Lung (tissue), 12 donors: ENCODE results near the gene METTL2A. TPM values are rescaled to one million over a fixed set of nuclear protein-coding genes. Genes with fewer than 3 reads are reported as not detected.
"Not testable (repeated sequence)": the region's sequence is repeated elsewhere in the genome, so short reads cannot be mapped to it uniquely, and the experiment has no call there.

Experiments
- ATAC-seq: fragments of 200-7000 bp; cut with Tn5 transposase; one replicate; pipeline ENCODE4 v1.9.1; 2020; ENCODE audit warnings: moderate number of reproducible peaks; ENCODE audit not compliant: insufficient read depth, low FRiP score
- DNase-seq, 3 donors: peaks; one replicate each; pipeline ENCODE4 v3.0.0-alpha.2; 2013 to 2017
- H3K27ac ChIP-seq, 2 donors: one replicate each; pipeline ENCODE4 v1.5.1; 2013; ENCODE audit warnings: mild to moderate bottlenecking in 2 of 2, moderate library complexity in 2 of 2, control low read depth in 1 of 2, inconsistent platforms in 1 of 2, low read depth in 1 of 2, low read length in 1 of 2
- H3K27me3 ChIP-seq, 3 donors: one replicate each; pipeline ENCODE4 v1.5.1; 2013; ENCODE audit warnings: low read length in 2 of 3; ENCODE audit not compliant: control insufficient read depth in 3 of 3, insufficient read depth in 3 of 3
- H3K36me3 ChIP-seq, 4 donors: one replicate each; pipeline ENCODE4 v1.5.1; 2013; ENCODE audit warnings: low read length in 4 of 4, mild to moderate bottlenecking in 1 of 4, moderate library complexity in 1 of 4; ENCODE audit not compliant: control insufficient read depth in 4 of 4, insufficient read depth in 4 of 4
- H3K4me1 ChIP-seq, 5 donors: one replicate each; pipeline ENCODE4 v1.5.1; 2013; ENCODE audit warnings: low read length in 5 of 5, mild to moderate bottlenecking in 2 of 5, moderate library complexity in 1 of 5; ENCODE audit not compliant: control insufficient read depth in 5 of 5, insufficient read depth in 5 of 5
- H3K4me3 ChIP-seq: one replicate; pipeline ENCODE4 v1.5.1; 2013; ENCODE audit warnings: mild to moderate bottlenecking, control low read depth, moderate library complexity
- H3K9ac ChIP-seq, 2 donors: one replicate each; pipeline ENCODE4 v1.5.1; 2013; ENCODE audit warnings: low read length in 2 of 2, control low read depth in 1 of 2; ENCODE audit not compliant: insufficient read depth in 1 of 2
- H3K9me3 ChIP-seq, 4 donors: one replicate each; pipeline ENCODE4 v1.5.1; 2013; ENCODE audit warnings: low read length in 3 of 4, mild to moderate bottlenecking in 1 of 4, moderate library complexity in 1 of 4; ENCODE audit not compliant: control insufficient read depth in 4 of 4, insufficient read depth in 3 of 4
- WGBS, 2 donors: extraction: QIAGEN DNeasy Blood & Tissue Kit; methylation state at CpG; one replicate each; pipeline ENCODE4 v1.1.7; 2013; 5-methylcytosine and 5-hydroxymethylcytosine counted together
- polyA plus RNA-seq, 2 donors: library from polyadenylated mRNA; stranded (reverse); fragments of 200-250 nt; gene quantifications; one replicate each; pipeline ENCODE4 v1.2.1, GENCODE V29; 2013
- total RNA-seq, 2 donors: library from RNA; depleted of rRNA in 1 of 2; stranded (reverse); fragments of >200 nt in 1 of 2; gene quantifications; one replicate each; pipeline ENCODE4 v1.2.1, GENCODE V29; 2014 to 2021
- TF ChIP-seq, protein P1 (sequence below): IDR thresholded peaks from 2 replicates; pipeline ENCODE4 v1.5.1; 2012; ENCODE audit warnings: mild to moderate bottlenecking; ENCODE audit errors: control extremely low read depth, extremely low read depth
- donor health status: control.
- donor health status: control.
- donor health status: Bipolar disorder and iron deficiency.
- donor health status: healthy.
- donor health status: DM: yes; HTN: yes; CAD: no.

The METTL2A gene
- total and polyA plus RNA-seq, 4 donors, result 8.0 to 22.3 (median 15.5) TPM

DNA sequence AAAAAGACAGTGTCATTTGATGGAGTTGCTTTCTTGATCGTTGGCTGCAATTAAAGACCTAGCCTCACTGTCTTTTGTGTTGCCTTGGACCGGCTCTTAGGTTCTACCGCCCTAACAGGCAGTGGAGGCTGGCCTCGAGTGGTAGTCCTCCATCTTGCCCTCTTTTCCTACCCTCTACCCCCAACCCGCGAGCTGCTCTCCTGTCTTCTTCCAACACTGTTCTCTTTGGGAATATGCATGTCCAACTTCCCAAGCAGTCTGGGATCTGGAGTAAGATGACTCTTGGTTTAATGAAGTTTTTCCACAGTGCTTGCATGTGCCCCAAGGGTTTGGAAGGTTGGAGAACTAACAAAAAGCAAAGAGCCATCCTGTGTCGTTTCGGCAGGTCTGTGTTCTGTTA is 53.4 kb downstream of the METTL2A start:
- not testable (repeated sequence) for DNase-seq

DNA sequence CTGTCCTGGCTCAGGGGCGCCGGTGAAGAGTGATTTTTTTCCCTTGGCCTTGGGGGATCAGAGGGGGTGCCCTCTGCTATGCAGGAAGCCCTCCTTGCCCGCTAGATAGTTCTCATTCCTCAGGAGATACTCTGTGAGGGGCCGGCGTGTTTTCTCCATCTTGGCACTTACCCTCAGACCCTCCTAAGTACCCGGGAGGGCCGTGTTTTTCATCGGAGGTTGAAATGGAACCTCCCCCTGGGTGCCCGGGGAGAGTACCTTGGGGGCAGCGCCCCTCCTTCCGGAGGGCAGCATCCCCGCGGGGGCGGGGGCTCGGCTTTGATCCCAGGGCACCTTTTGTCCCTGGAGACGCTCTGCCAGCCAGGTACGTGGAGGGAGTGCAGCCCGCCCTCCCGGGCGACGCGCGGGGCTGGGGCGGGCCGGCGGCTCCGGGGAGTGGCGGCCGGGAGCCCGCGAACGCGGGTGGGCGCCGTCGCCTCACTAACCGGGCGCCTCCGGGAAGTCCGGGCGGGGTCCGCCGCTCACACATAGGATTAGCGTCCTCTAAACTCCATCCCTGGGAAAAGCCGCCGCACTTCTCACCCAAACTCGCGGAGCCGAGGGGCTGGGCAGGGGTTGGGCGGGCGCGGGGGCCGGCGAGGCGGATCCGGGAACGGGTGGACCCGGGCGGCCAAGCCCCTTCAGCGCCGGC is 54.2 kb downstream of the METTL2A start:
- not testable (repeated sequence) for H3K9me3 ChIP-seq, H3K36me3 ChIP-seq, H3K27me3 ChIP-seq, H3K4me1 ChIP-seq
- Histone ChIP-seq H3K27ac (peak overlapping the region; percentile 79 to 95), H3K9ac (peak overlapping the region in 1 of 2 donors; percentile 25), H3K4me3 (peak overlapping the region; percentile 74)
- ATAC-seq (peak; percentile 9), DNase-seq (peak; percentile 14 to 24 (median 22))
- WGBS, 2 donors, result 1 to 2% methylated on average over 49 to 61 of the region's 61 CpGs

More for the DNA sequence above, 53.4 kb downstream of the METTL2A start:
- WGBS, 2 donors, result 94 to 96% methylated on average over 8 of the region's 8 CpGs
- not testable (repeated sequence) for ATAC-seq, H3K4me3 ChIP-seq, H3K9me3 ChIP-seq, H3K36me3 ChIP-seq, H3K27me3 ChIP-seq, H3K9ac ChIP-seq, H3K4me1 ChIP-seq
- peak overlapping the region in 1 of 2 donors; percentile 58 for H3K27ac ChIP-seq

DNA sequence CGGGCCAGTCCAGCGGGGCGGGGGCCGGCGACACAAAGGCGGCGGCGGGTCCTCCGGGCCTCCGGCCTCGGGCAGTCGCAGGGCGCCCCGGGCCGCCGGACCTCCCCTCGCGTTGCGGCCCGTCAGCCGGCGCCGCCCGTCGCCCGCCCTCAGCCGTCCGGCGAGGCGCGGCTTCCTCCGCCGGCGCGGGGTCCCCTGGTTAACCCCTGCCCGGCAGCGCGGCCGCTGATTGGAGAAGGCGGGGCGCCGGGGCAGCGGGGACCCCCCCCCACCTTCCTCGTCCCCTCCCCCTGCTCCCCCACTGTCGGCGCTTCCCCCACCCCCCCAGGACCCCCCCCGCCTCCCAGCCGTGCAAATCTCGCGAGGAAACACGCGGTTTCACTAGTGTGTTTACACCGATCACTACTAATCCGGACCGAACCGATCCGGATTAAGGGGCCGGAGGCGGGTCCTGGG is 54.8 kb downstream of the METTL2A start, which contains the start of gene TLK2:
Gene TLK2 (plus strand): TSS at position 402 of the 456 bp plus-strand sequence. CDS start 2,301 bp downstream, outside the sequence.
- DNase-seq (peak; percentile 86 to 94 (median 91)), ATAC-seq (peak; percentile 80)
- 0 to 2% methylated on average over 22 to 59 of the region's 59 CpGs for WGBS, 2 donors
- peak within 1 kb of the TSS; percentile 25 to 82 for H3K9ac ChIP-seq
- peaks cover 0 to 6% (median 0%) of the 10 kb centered on the region in 5 donors for H3K4me1 ChIP-seq
- peaks cover 0 to 4% (median 2%) of the 10 kb centered on the region in 4 donors for H3K36me3 ChIP-seq
- peak within 1 kb of the TSS; percentile 93 to 98 for H3K27ac ChIP-seq
- no peaks in the 10 kb centered on the region for H3K27me3 ChIP-seq
- TF ChIP-seq, protein P1, sequence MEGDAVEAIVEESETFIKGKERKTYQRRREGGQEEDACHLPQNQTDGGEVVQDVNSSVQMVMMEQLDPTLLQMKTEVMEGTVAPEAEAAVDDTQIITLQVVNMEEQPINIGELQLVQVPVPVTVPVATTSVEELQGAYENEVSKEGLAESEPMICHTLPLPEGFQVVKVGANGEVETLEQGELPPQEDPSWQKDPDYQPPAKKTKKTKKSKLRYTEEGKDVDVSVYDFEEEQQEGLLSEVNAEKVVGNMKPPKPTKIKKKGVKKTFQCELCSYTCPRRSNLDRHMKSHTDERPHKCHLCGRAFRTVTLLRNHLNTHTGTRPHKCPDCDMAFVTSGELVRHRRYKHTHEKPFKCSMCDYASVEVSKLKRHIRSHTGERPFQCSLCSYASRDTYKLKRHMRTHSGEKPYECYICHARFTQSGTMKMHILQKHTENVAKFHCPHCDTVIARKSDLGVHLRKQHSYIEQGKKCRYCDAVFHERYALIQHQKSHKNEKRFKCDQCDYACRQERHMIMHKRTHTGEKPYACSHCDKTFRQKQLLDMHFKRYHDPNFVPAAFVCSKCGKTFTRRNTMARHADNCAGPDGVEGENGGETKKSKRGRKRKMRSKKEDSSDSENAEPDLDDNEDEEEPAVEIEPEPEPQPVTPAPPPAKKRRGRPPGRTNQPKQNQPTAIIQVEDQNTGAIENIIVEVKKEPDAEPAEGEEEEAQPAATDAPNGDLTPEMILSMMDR, result no peak
- no peaks in the 10 kb centered on the region for H3K9me3 ChIP-seq
- H3K4me3 ChIP-seq, result peak within 1 kb of the TSS; percentile 77

DNA sequence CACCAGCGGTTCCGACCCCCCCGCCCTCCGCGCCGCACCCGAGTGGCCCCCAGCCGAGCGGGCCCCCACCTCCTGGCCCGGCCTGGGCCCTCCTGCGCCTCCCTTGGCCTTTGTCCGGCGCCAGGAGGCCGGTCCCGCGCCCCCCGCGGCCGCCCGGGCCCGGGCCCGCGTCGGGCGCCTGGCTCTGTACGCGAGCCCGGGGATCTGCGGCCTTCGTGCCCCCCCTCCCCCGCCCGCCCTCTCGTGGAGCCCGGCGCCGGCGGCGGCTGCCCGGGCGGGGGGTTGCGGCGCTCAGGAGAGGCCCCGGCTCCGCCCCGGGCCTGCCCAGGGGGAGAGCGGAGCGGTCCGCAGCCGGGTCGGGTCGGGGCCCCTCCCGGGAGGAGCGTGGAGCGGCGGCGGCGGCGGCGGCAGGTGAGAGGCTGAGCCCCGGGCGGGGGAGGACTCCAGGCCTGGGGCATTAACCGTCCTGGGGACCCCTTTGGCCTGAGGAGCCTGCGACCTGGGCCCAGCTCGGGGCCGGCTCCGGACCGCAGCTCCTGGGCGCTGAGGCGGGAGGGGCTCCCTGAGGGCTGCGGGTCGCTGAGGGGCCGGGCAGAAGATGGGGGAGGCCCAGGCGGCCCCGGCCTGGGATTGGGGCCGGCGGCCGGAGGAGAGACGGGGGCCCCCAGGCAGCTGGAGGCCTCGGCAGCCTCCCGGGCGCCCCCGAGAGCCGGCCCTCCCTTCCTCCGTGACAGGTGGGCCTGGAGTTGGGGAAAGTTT is 55.4 kb downstream of the METTL2A start:
- H3K4me3 ChIP-seq, result peak overlapping the region; percentile 77
- DNase-seq, result peak; percentile 26 to 47 (median 32)

DNA sequence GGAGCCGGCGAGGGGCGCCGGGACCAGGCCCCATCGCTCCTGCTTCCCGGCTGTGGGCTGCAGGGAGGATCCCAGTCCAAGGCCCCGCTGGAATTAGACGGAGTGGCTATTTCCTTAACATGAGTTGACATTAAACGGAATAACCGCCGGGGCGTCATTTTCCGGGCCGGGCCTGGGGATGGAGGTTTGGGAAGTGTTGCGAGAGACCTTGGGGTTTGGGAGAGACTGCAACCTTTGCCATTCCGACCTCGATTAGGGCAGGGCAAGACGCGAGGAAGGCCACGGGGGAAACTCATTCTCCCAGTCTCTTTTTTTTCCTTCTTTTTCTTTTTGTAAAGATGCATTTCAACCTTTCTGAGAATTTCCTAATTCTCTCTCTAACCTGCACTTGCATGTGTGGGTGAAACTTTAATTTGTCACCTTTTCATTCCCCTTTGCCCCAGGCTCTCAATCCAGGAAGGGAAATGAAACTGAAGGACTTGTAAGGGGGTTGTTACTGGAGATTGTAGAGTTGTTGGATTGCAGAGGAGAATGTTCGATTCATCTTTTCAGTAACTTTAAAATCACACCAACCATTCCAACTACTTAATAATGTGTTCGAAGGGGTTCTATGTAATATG is 56.1 kb downstream of the METTL2A start:
- not testable (repeated sequence) for H3K4me1 ChIP-seq, H3K27me3 ChIP-seq, H3K36me3 ChIP-seq, H3K9me3 ChIP-seq, ATAC-seq
- peak overlapping the region; percentile 25 to 82 for H3K9ac ChIP-seq
- WGBS, 2 donors, result 1 to 2% methylated on average over 17 of the region's 22 CpGs
- H3K4me3 ChIP-seq, result peak overlapping the region; percentile 77
- peak overlapping the region; percentile 93 to 98 for H3K27ac ChIP-seq
- peak; percentile 14 to 34 (median 22) for DNase-seq

More for the DNA sequence above, 55.4 kb downstream of the METTL2A start:
- ATAC-seq, result peak; percentile 29
- H3K36me3 ChIP-seq, H3K9me3 ChIP-seq, H3K27me3 ChIP-seq, H3K4me1 ChIP-seq: not testable (repeated sequence)
- 0 to 3% methylated on average over 37 to 83 of the region's 84 CpGs for WGBS, 2 donors
- Histone ChIP-seq H3K9ac (peak overlapping the region in 1 of 2 donors; percentile 25), H3K27ac (peak overlapping the region; percentile 93 to 98)

DNA sequence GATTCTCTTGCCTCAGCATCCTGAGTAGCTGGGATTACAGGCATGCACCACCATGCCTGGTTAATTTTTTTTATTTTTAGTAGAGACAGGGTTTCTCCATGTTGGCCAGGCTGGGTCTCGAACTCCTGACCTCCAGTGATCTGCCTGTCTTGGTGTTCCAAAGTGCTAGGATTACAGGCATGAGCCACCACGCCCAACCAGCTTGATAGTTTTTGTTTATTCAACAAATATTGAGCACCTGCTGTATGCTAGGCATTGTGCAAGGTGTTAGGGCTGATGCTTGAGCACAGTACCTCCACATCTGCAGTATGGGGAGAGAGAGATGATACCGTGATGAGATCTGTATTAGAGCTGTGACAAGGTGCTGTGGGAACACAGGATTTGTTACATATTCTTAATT is 58.9 kb downstream of the METTL2A start:
- H3K36me3 ChIP-seq, H3K27me3 ChIP-seq, H3K27ac ChIP-seq, H3K9ac ChIP-seq, DNase-seq, H3K9me3 ChIP-seq, H3K4me1 ChIP-seq, H3K4me3 ChIP-seq, ATAC-seq: not testable (repeated sequence)
- WGBS, 2 donors, result 76 to 93% methylated on average over 3 of the region's 3 CpGs

DNA sequence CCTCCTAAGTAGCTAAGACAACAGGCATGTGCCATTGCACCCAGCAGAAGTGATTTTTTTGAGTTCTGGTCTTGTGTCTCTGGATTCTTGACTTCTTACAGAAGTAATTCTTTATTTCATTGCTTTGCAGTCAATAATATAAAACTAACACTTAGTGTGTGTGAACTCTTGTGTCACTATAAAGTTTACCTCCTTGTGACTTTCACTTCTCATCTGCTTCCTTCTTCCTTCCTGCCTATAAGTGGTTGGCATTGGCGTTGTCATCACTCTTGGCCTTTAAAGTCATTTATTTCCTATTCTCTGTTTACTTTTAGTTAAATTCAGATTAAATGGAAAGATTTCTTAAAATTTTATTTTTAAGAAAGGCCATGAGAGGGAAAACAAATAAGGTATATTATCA is 67.3 kb downstream of the METTL2A start:
- not testable (repeated sequence) for H3K9me3 ChIP-seq, H3K9ac ChIP-seq, H3K27ac ChIP-seq, H3K36me3 ChIP-seq, ATAC-seq, DNase-seq, H3K4me1 ChIP-seq, H3K27me3 ChIP-seq, H3K4me3 ChIP-seq
- 18 to 20% methylated on average over 1 of the region's 1 CpG for WGBS, 2 donors
